Astrocyte (in vitro differentiated cells and primary cell): ENCODE measurements around the gene MLH1. TPM values are rescaled to one million over a fixed set of nuclear protein-coding genes. Genes with fewer than 3 reads are reported as not detected.

Experiments
- DNase-seq: peaks from one replicate; pipeline ENCODE4 v3.0.0-alpha.2; 2010; ENCODE audit warnings: low read depth
- FAIRE-seq: peaks from 2 replicates; lab custom pipeline; 2011; peaks lifted over from hg19 to GRCh38; lab: Jason Lieb, UNC
- H2AFZ ChIP-seq: 2 replicates; pipeline ENCODE4 v1.6.0; 2012; ENCODE audit warnings: low read depth, low read length, inconsistent platforms
- H3K27ac ChIP-seq: 2 replicates; pipeline ENCODE4 v1.5.1; 2011; ENCODE audit warnings: low read depth, low read length, inconsistent platforms
- H3K27me3 ChIP-seq: 2 replicates; pipeline ENCODE4 v1.6.0; 2011; ENCODE audit warnings: low read length, inconsistent platforms; ENCODE audit not compliant: insufficient read depth
- H3K36me3 ChIP-seq: 2 replicates; pipeline ENCODE4 v1.5.1; 2011; ENCODE audit warnings: low read length, inconsistent platforms; ENCODE audit not compliant: insufficient read depth
- H3K4me1 ChIP-seq: 2 replicates; pipeline ENCODE4 v1.5.1; 2011; ENCODE audit warnings: low read length, inconsistent platforms; ENCODE audit not compliant: insufficient read depth
- H3K4me2 ChIP-seq: 2 replicates; pipeline ENCODE4 v1.6.0; 2012; ENCODE audit warnings: low read length, inconsistent platforms
- H3K4me3 ChIP-seq: 2 replicates; pipeline ENCODE4 v1.5.1; 2011; ENCODE audit warnings: low read depth, mild to moderate bottlenecking, low read length, inconsistent platforms; ENCODE audit not compliant: insufficient read depth
- H3K79me2 ChIP-seq: 2 replicates; pipeline ENCODE4 v1.6.0; 2012; ENCODE audit warnings: mild to moderate bottlenecking, low read length, inconsistent platforms; ENCODE audit not compliant: insufficient read depth
- H3K9ac ChIP-seq: 2 replicates; pipeline ENCODE4 v1.6.0; 2012; ENCODE audit warnings: mild to moderate bottlenecking, low read length, inconsistent platforms
- H3K9me3 ChIP-seq: 2 replicates; pipeline ENCODE4 v1.5.1; 2012; ENCODE audit warnings: low read depth, mild to moderate bottlenecking, low read length, inconsistent platforms; ENCODE audit not compliant: insufficient read depth
- H4K20me1 ChIP-seq: 2 replicates; pipeline ENCODE4 v1.6.0; 2012; ENCODE audit warnings: low read length, inconsistent platforms; ENCODE audit not compliant: insufficient read depth
- H3K27ac Mint-ChIP-seq: one replicate; pipeline ENCODE4 v1.8.0; 2021; ENCODE audit warnings: mild to moderate bottlenecking, mixed read lengths; ENCODE audit not compliant: unreplicated experiment
- H3K27me3 Mint-ChIP-seq: one replicate; pipeline ENCODE4 v1.8.0; 2021; ENCODE audit warnings: low read depth, mixed read lengths; ENCODE audit not compliant: unreplicated experiment
- H3K36me3 Mint-ChIP-seq: one replicate; pipeline ENCODE4 v1.8.0; 2021; ENCODE audit warnings: low read depth, mixed read lengths; ENCODE audit not compliant: unreplicated experiment
- H3K4me1 Mint-ChIP-seq: one replicate; pipeline ENCODE4 v1.8.0; 2021; ENCODE audit warnings: low read depth, mixed read lengths; ENCODE audit not compliant: unreplicated experiment
- H3K4me3 Mint-ChIP-seq: one replicate; pipeline ENCODE4 v1.8.0; 2021; ENCODE audit warnings: mild to moderate bottlenecking, moderate library complexity, mixed read lengths; ENCODE audit not compliant: unreplicated experiment
- H3K9me3 Mint-ChIP-seq: one replicate; pipeline ENCODE4 v1.8.0; 2021; ENCODE audit warnings: mild to moderate bottlenecking, mixed read lengths; ENCODE audit not compliant: unreplicated experiment
- CTCF ChIP-seq: IDR thresholded peaks from 2 replicates; pipeline ENCODE4 v1.5.1; 2011; ENCODE audit warnings: low read depth, mild to moderate bottlenecking, inconsistent platforms, low read length, moderate library complexity; ENCODE audit not compliant: insufficient read depth
- EZH2 ChIP-seq: IDR thresholded peaks from 2 replicates; pipeline ENCODE4 v1.6.1; 2012; ENCODE audit warnings: mild to moderate bottlenecking, low read length, inconsistent platforms; ENCODE audit not compliant: insufficient read depth
- total RNA-seq: library from RNA; stranded (reverse); gene quantifications from 2 replicates; pipeline ENCODE4 v1.2.1, GENCODE V29; 2021

MLH1 gene
- total RNA-seq, 1 donor from 2014 or later: 32.0 TPM

GRCh38 chr3:37025561-37026335 lies 32.4 kb downstream of the MLH1 start:
- Histone ChIP-seq H3K4me1 (no peaks in the 10 kb centered on the region), H3K36me3 (peaks cover 41% of the 10 kb centered on the region), H4K20me1 (no peaks in the 10 kb centered on the region), H3K27me3 (no peaks in the 10 kb centered on the region), H3K4me3 (no peak overlapping the region), H3K79me2 (no peaks in the 10 kb centered on the region), H3K27ac (no peak overlapping the region), H3K9me3 (no peaks in the 10 kb centered on the region), H3K9ac (no peak overlapping the region), H3K4me2 (no peak overlapping the region), H2AFZ (no peak overlapping the region)
- TF ChIP-seq CTCF (no peak), EZH2 (no peak)
- DNase-seq: no peak
- Mint-ChIP-seq H3K4me3 (no peak overlapping the region), H3K27ac (no peak overlapping the region), H3K9me3 (no peaks in the 10 kb centered on the region), H3K4me1 (peaks cover 7% of the 10 kb centered on the region), H3K36me3 (peaks cover 39% of the 10 kb centered on the region), H3K27me3 (no peaks in the 10 kb centered on the region)
- FAIRE-seq: no peak

- Mint-ChIP-seq H3K27me3 (no peaks in the 10 kb centered on the region), H3K9me3 (no peaks in the 10 kb centered on the region), H3K27ac (no peak overlapping the region), H3K4me1 (peaks cover 14% of the 10 kb centered on the region), H3K36me3 (peaks cover 42% of the 10 kb centered on the region), H3K4me3 (no peak overlapping the region)
- FAIRE-seq (no peak), DNase-seq (no peak)
- no peaks in the 10 kb centered on the region for H3K4me1 ChIP-seq
- H3K4me3 ChIP-seq: no peak overlapping the region
- H3K4me2 ChIP-seq: no peak overlapping the region
- no peak overlapping the region for H3K27ac ChIP-seq
- H4K20me1 ChIP-seq: peaks cover 5% of the 10 kb centered on the region
- H2AFZ ChIP-seq: no peak overlapping the region
- no peaks in the 10 kb centered on the region for H3K9me3 ChIP-seq
- H3K36me3 ChIP-seq: peaks cover 50% of the 10 kb centered on the region
- H3K27me3 ChIP-seq: no peaks in the 10 kb centered on the region
- H3K9ac ChIP-seq: no peak overlapping the region
- TF ChIP-seq EZH2: no peak
- TF ChIP-seq CTCF: no peak
- no peaks in the 10 kb centered on the region for H3K79me2 ChIP-seq
These were observed 33.5 kb downstream of the MLH1 start for GRCh38 chr3:37026851-37027250.

- no peak for DNase-seq
- peaks cover 32% of the 10 kb centered on the region for H3K36me3 Mint-ChIP-seq
- H3K27ac ChIP-seq: no peak overlapping the region
- H3K27ac Mint-ChIP-seq: no peak overlapping the region
- no peak overlapping the region for H3K9ac ChIP-seq
- no peaks in the 10 kb centered on the region for H3K79me2 ChIP-seq
- H3K4me3 ChIP-seq: no peak overlapping the region
- H3K9me3 ChIP-seq: no peaks in the 10 kb centered on the region
- H3K4me1 ChIP-seq: no peaks in the 10 kb centered on the region
- H3K36me3 ChIP-seq: peaks cover 45% of the 10 kb centered on the region
- no peak overlapping the region for H2AFZ ChIP-seq
- H3K27me3 Mint-ChIP-seq: no peaks in the 10 kb centered on the region
- peaks cover 5% of the 10 kb centered on the region for H4K20me1 ChIP-seq
- no peak overlapping the region for H3K4me3 Mint-ChIP-seq
- H3K4me1 Mint-ChIP-seq: peaks cover 14% of the 10 kb centered on the region
- no peak for FAIRE-seq
- H3K4me2 ChIP-seq: no peak overlapping the region
- TF ChIP-seq EZH2 (no peak), CTCF (no peak)
- H3K27me3 ChIP-seq: no peaks in the 10 kb centered on the region
- no peaks in the 10 kb centered on the region for H3K9me3 Mint-ChIP-seq
These were observed 35.0 kb downstream of the MLH1 start for GRCh38 chr3:37028329-37028728.
